GM19452 (cell line): ENCODE measurements around the gene SDF4.

Experiments used
- ATAC-seq: cut with Tn5 transposase; IDR thresholded peaks from one replicate; pipeline ENCODE4 v1.9.1; 2021; ENCODE audit not compliant: unreplicated experiment

The SDF4 gene

GRCh38 chr1:1229770-1230169 is 2.0 kb downstream of the SDF4 start:
- ATAC-seq, result no peak

- no peak for ATAC-seq
Observed at GRCh38 chr1:1228596-1229321, 3.0 kb downstream of the SDF4 start.

- ATAC-seq, result no peak
Observed at GRCh38 chr1:1228187-1228586, 3.6 kb downstream of the SDF4 start.

- ATAC-seq, result no peak
Observed at GRCh38 chr1:1227386-1227785, 4.4 kb downstream of the SDF4 start.

- ATAC-seq, result no peak
Observed at GRCh38 chr1:1226566-1227362, 5.0 kb downstream of the SDF4 start.

- no peak for ATAC-seq
Observed at GRCh38 chr1:1225913-1226312, 5.9 kb downstream of the SDF4 start.

GRCh38 chr1:1225238-1225845 is 6.5 kb downstream of the SDF4 start:
- no peak for ATAC-seq

- ATAC-seq, result no peak
Observed at GRCh38 chr1:1223891-1224290, 7.9 kb downstream of the SDF4 start.

GRCh38 chr1:1223321-1223720 is 8.5 kb downstream of the SDF4 start:
- ATAC-seq, result no peak

- ATAC-seq, result no peak
Observed at GRCh38 chr1:1222575-1223225, 9.1 kb downstream of the SDF4 start.

GRCh38 chr1:1221887-1222574 is 9.8 kb downstream of the SDF4 start:
- ATAC-seq, result no peak

GRCh38 chr1:1220197-1220596 is 11.6 kb downstream of the SDF4 start:
- no peak for ATAC-seq

GRCh38 chr1:1219341-1219740 is 12.5 kb downstream of the SDF4 start:
- no peak for ATAC-seq

- ATAC-seq, result no peak
Observed at GRCh38 chr1:1218524-1219200, 13.1 kb downstream of the SDF4 start.

GRCh38 chr1:1217621-1218523 is 13.9 kb downstream of the SDF4 start:
- no peak for ATAC-seq

GRCh38 chr1:1216770-1217620 is 14.8 kb downstream of the SDF4 start:
- ATAC-seq, result no peak

- no peak for ATAC-seq
Observed at GRCh38 chr1:1215881-1216605, 15.8 kb downstream of the SDF4 start.
